Activated B cell treated with CpG ODN at 0.5 μM for 24 hours (primary cell): ENCODE measurements around the gene RHOH. TPM values are rescaled to one million over a fixed set of nuclear protein-coding genes. Genes with fewer than 3 reads are reported as not detected.

Source experiments
- ATAC-seq: fragments of 200-7000 bp; cut with Tn5 transposase; one replicate; pipeline ENCODE4 v1.10.0; 2021; ENCODE audit warnings: low read depth, mild to moderate bottlenecking, moderate library complexity
- CTCF ChIA-PET: fragments of 350-600 bp; sonication (Branson Sonifier 250); formaldehyde crosslinking; loops from one replicate; lab custom pipeline; 2021; ENCODE audit warnings: antibody characterized with exemption; lab: Charles Lee
- POLR2A ChIA-PET: fragments of 350-600 bp; sonication (Branson Sonifier 250); formaldehyde crosslinking; loops from one replicate; lab custom pipeline; 2021; ENCODE audit warnings: antibody characterized with exemption; lab: Charles Lee
- DNase-seq: peaks from one replicate; pipeline ENCODE4 v3.0.0; 2022
- H3K27ac Mint-ChIP-seq: one replicate; pipeline ENCODE4 v1.8.0; 2020; ENCODE audit warnings: mixed read lengths
- H3K27me3 Mint-ChIP-seq: one replicate; pipeline ENCODE4 v1.8.0; 2021; ENCODE audit warnings: mixed read lengths
- H3K36me3 Mint-ChIP-seq: one replicate; pipeline ENCODE4 v1.8.0; 2021; ENCODE audit warnings: low read depth, mixed read lengths
- H3K4me1 Mint-ChIP-seq: one replicate; pipeline ENCODE4 v1.8.0; 2021; ENCODE audit warnings: mixed read lengths
- H3K4me3 Mint-ChIP-seq: one replicate; pipeline ENCODE4 v1.8.0; 2020; ENCODE audit warnings: mild to moderate bottlenecking, mixed read lengths
- H3K9me3 Mint-ChIP-seq: one replicate; pipeline ENCODE4 v1.8.0; 2020; ENCODE audit warnings: mixed read lengths
- CTCF ChIP-seq: fragments of 200-600 bp; IDR thresholded peaks from one replicate; pipeline ENCODE4 v1.8.0; 2022; ENCODE audit warnings: antibody characterized with exemption, mild to moderate bottlenecking
- intact Hi-C: fragments of 100-400 bp; cut with micrococcal nuclease; formaldehyde crosslinking; loops from one replicate; pipeline ENCODE4 v1.15.1; 2024
- total RNA-seq: library from RNA; stranded (reverse); gene quantifications from 2 replicates; pipeline ENCODE4 v1.2.3, GENCODE V29; 2022

The RHOH gene
- total RNA-seq, 1 donor from 2014 or later = 183 TPM

- Mint-ChIP-seq H3K9me3 (peaks cover 2% of the 10 kb centered on the region), H3K4me1 (peaks cover 59% of the 10 kb centered on the region), H3K4me3 (no peak overlapping the region), H3K27ac (no peak overlapping the region), H3K27me3 (no peaks in the 10 kb centered on the region), H3K36me3 (no peaks in the 10 kb centered on the region)
- POLR2A ChIA-PET = no interaction called here
- no peak for ATAC-seq
- intact Hi-C loops = no loop called here
- no peak for TF ChIP-seq CTCF
- DNase-seq = no peak
- CTCF ChIA-PET = interaction anchor here (1.1 kb wide), 1 partner anchor 21 kb away, joined by 3 read pairs; no protein-coding TSS in a partner anchor
Measured at GRCh38 chr4:40295572-40295971, 98.7 kb downstream of the RHOH start.

Other genes with a start within 250 kb of the RHOH start
- gene PDS5A, start 219.1 kb upstream of the RHOH start, total RNA-seq = 91.9 and 103 TPM in 2 replicates
- gene N4BP2, start 140.2 kb upstream of the RHOH start, total RNA-seq = 6.0 and 6.2 TPM in 2 replicates
- 0.16 TPM in 1 of 2 replicates, not detected in the other for gene CHRNA9, start 138.3 kb downstream of the RHOH start, total RNA-seq